LHCN-M2 (cell line): ENCODE data around the gene ZXDA. TPM values are rescaled to one million over a fixed set of nuclear protein-coding genes. Genes with fewer than 3 reads are reported as not detected.

ENCODE experiments used
- total RNA-seq: library from RNA; depleted of rRNA; stranded (reverse); fragments of >200 nt; gene quantifications from 2 replicates; pipeline ENCODE4 v1.2.3, GENCODE V29; 2014; rRNA removed

Gene ZXDA
- total RNA-seq, 1 experiment from 2014 or later: 5.8 TPM

Other genes starting within 250 kb of the ZXDA start
- not detected in 2 replicates for gene NLRP2B, start 230.2 kb downstream of the ZXDA start, total RNA-seq